K562 (cell line): Measurements from ENCODE around the gene SIGLEC14. TPM values are rescaled to one million over a fixed set of nuclear protein-coding genes. Genes with fewer than 3 reads are reported as not detected.

Source experiments
- ARID2 ChIP-seq: fragments of 450-650 bp; IDR thresholded peaks from 2 replicates; pipeline ENCODE4 v1.6.1; 2017; ENCODE audit warnings: antibody characterized with exemption, mild to moderate bottlenecking
- CBFA2T3 ChIP-seq: fragments of 450-650 bp; IDR thresholded peaks from 2 replicates; pipeline ENCODE4 v1.6.1; 2017
- CC2D1A ChIP-seq: fragments of 450-650 bp; IDR thresholded peaks from 2 replicates; pipeline ENCODE4 v1.6.1; 2017; ENCODE audit warnings: mild to moderate bottlenecking
- E2F3 ChIP-seq: fragments of 250-450 bp; sonication (Bioruptor Pico); IDR thresholded peaks from 2 replicates; pipeline ENCODE4 v1.4.0; 2020; ENCODE audit warnings: mild to moderate bottlenecking
- ELK1 ChIP-seq: sonication (generic); formaldehyde crosslinking; IDR thresholded peaks from 2 replicates; pipeline ENCODE4 v1.8.1; 2022; ENCODE audit warnings: missing genetic modification reagents
- FOXK1 ChIP-seq: sonication (generic); formaldehyde crosslinking; IDR thresholded peaks from 2 replicates; pipeline ENCODE4 v1.8.0; 2022; ENCODE audit warnings: missing genetic modification reagents, mild to moderate bottlenecking, borderline replicate concordance
- HDAC1 ChIP-seq, 2 experiments: fragments of 450-650 bp; IDR thresholded peaks; 2 replicates each; pipeline ENCODE4 v1.6.1; 2016 to 2017; ENCODE audit warnings: inconsistent platforms in 1 of 2, mild to moderate bottlenecking in 1 of 2, moderate library complexity in 1 of 2
- ILK ChIP-seq: fragments of 450-650 bp; IDR thresholded peaks from 2 replicates; pipeline ENCODE4 v1.6.1; 2016; ENCODE audit warnings: missing genetic modification characterization, low read depth, mild to moderate bottlenecking, missing compliant biosample characterization, moderate library complexity, borderline replicate concordance
- NCOR1 ChIP-seq: fragments of 450-650 bp; IDR thresholded peaks from 2 replicates; pipeline ENCODE4 v1.6.1; 2016; ENCODE audit warnings: mild to moderate bottlenecking, moderate library complexity
- OTX1 ChIP-seq: fragments of 450-650 bp; formaldehyde crosslinking; IDR thresholded peaks from 2 replicates; pipeline ENCODE4 v1.4.0; 2022; ENCODE audit warnings: mild to moderate bottlenecking
- POLR2B ChIP-seq: fragments of 450-650 bp; IDR thresholded peaks from 2 replicates; pipeline ENCODE4 v1.6.1; 2018; ENCODE audit warnings: low read depth; ENCODE audit not compliant: partially characterized antibody
- RERE ChIP-seq: sonication (generic); formaldehyde crosslinking; IDR thresholded peaks from 2 replicates; pipeline ENCODE4 v1.8.0; 2023; ENCODE audit warnings: missing genetic modification reagents, mild to moderate bottlenecking, borderline replicate concordance
- RFX5 ChIP-seq: IDR thresholded peaks from 2 replicates; pipeline ENCODE4 v1.6.1; 2011; ENCODE audit warnings: low read depth, mild to moderate bottlenecking, improper control_type of control experiment, low read length
- TFE3 ChIP-seq: fragments of 450-650 bp; formaldehyde crosslinking; IDR thresholded peaks from 2 replicates; pipeline ENCODE4 v1.4.0; 2020; ENCODE audit warnings: mild to moderate bottlenecking, mixed read lengths
- U2AF2 ChIP-seq: fragments of 200-400 bp; formaldehyde crosslinking; optimal IDR thresholded peaks from 2 replicates; pipeline ENCODE3; 2017; ENCODE audit warnings: low read depth, mild to moderate bottlenecking, low read length
- ZFP1 ChIP-seq: fragments of 450-650 bp; formaldehyde crosslinking; IDR thresholded peaks from 2 replicates; pipeline ENCODE4 v1.4.0; 2020; ENCODE audit warnings: mild to moderate bottlenecking, mixed read lengths
- ZFP30 ChIP-seq: fragments of 250-450 bp; sonication (Bioruptor Pico); IDR thresholded peaks from 2 replicates; pipeline ENCODE4 v1.8.0; 2022; ENCODE audit warnings: moderate library complexity, mild to moderate bottlenecking, inconsistent platforms, borderline replicate concordance
- ZNF133 ChIP-seq: fragments of 250-450 bp; sonication (Bioruptor Pico); IDR thresholded peaks from 2 replicates; pipeline ENCODE4 v1.4.0; 2020; ENCODE audit warnings: mild to moderate bottlenecking
- ZNF311 ChIP-seq: fragments of 250-450 bp; sonication (Bioruptor Pico); IDR thresholded peaks from 2 replicates; pipeline ENCODE4 v1.4.0; 2020; ENCODE audit warnings: mild to moderate bottlenecking, moderate library complexity
- ZNF384 ChIP-seq: IDR thresholded peaks from 2 replicates; pipeline ENCODE4 v1.6.1; 2012; ENCODE audit warnings: low read depth, low read length, improper control_type of control experiment
- ZNF444 ChIP-seq: fragments of 250-450 bp; sonication (Bioruptor Pico); IDR thresholded peaks from 2 replicates; pipeline ENCODE4 v1.4.0; 2020; ENCODE audit warnings: mild to moderate bottlenecking, moderate library complexity
- polyA plus RNA-seq, 8 experiments: library from polyadenylated mRNA; depleted of rRNA in 4 of 8; stranded (reverse) in 5 of 8; unstranded in 3 of 8; fragments of >200 nt; fragmentation: Nextera tagmentation in 2 of 8; fragmentation: Illumina TruSeq in 1 of 8; extraction: Ambion mirVana in 2 of 8; extraction: Trizol in 1 of 8; gene quantifications; 2 replicates each; pipeline versions ENCODE4 v1.2.1 to v1.2.3, GENCODE V29; 2011 to 2014; ENCODE audit warnings: inconsistent platforms in 1 of 8, missing spikeins in 1 of 8
- total RNA-seq, 7 experiments: library from RNA; depleted of rRNA in 6 of 7; stranded (reverse); fragments of >200 nt in 6 of 7; fragmentation: Illumina TruSeq in 2 of 7; extraction: Trizol in 2 of 7; gene quantifications; 2 replicates each; pipeline versions ENCODE4 v1.2.1 to v1.2.3, GENCODE V29; 2011 to 2021; ENCODE audit warnings: low replicate concordance in 1 of 7

The SIGLEC14 gene
- total and polyA plus RNA-seq, 9 of the 15 experiments (the other 6 are each of a cell fraction or from before 2014, with no cell fraction given): not detected

- no peak for TF ChIP-seq ZNF311 (CRISPR knock-in tag)
- peak; percentile 81; the same call in 1 of the 2 replicates for TF ChIP-seq OTX1 (CRISPR knock-in tag)
- peak; percentile 68 for TF ChIP-seq CC2D1A
- no peak for TF ChIP-seq ZNF384
- peak; percentile 37 to 95; a peak in 3 of 4 replicates for TF ChIP-seq HDAC1 (IDR thresholded peaks at IDR 0.05)
- no peak for TF ChIP-seq FOXK1 (CRISPR knock-in tag)
- TF ChIP-seq U2AF2: no peak
- TF ChIP-seq CBFA2T3: peak; percentile 32; the same call in 1 of the 2 replicates
- no peak for TF ChIP-seq ILK
- TF ChIP-seq RERE: no peak
- TF ChIP-seq ZFP30 (CRISPR knock-in tag): no peak
- TF ChIP-seq ZNF133 (CRISPR knock-in tag): no peak
- TF ChIP-seq NCOR1: peak; percentile 38; the same call in 1 of the 2 replicates
- TF ChIP-seq TFE3 (CRISPR knock-in tag): no peak
- TF ChIP-seq ARID2: peak; percentile 76
- no peak for TF ChIP-seq RFX5
- no peak for TF ChIP-seq ZFP1 (CRISPR knock-in tag)
- TF ChIP-seq E2F3 (CRISPR knock-in tag): no peak
- TF ChIP-seq ELK1: no peak
- TF ChIP-seq ZNF444 (CRISPR knock-in tag): peak; percentile 70; the same call in 1 of the 2 replicates
- peak; percentile 27 for TF ChIP-seq POLR2B
Measured at GRCh38 chr19:51691074-51691583, 44.5 kb upstream of the SIGLEC14 start (continued).
